ENCODE results near the gene PAK6.

DNA sequence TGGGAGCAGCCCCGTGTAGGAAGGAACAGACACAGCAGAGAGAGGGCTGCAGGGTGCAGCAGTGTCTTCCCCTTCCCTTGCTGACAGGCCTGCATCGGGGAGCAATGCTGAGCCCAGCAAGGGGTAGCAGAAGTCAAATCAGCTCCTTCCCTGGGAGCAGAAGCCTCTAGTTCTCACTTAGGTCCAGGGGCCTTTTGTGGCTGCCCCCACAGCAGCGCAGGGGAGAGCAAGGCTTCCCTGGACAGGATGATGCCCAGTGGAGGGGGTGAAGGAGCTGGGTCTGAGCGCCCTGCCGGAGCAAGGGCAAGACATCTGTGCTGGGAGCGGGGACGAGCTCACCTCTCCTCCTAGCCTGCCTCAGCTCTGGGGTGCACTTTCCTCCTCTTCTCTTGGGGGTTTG is 68.0 kb downstream of the PAK6 start:
- TF ChIP-seq, protein P1, sequence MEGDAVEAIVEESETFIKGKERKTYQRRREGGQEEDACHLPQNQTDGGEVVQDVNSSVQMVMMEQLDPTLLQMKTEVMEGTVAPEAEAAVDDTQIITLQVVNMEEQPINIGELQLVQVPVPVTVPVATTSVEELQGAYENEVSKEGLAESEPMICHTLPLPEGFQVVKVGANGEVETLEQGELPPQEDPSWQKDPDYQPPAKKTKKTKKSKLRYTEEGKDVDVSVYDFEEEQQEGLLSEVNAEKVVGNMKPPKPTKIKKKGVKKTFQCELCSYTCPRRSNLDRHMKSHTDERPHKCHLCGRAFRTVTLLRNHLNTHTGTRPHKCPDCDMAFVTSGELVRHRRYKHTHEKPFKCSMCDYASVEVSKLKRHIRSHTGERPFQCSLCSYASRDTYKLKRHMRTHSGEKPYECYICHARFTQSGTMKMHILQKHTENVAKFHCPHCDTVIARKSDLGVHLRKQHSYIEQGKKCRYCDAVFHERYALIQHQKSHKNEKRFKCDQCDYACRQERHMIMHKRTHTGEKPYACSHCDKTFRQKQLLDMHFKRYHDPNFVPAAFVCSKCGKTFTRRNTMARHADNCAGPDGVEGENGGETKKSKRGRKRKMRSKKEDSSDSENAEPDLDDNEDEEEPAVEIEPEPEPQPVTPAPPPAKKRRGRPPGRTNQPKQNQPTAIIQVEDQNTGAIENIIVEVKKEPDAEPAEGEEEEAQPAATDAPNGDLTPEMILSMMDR (IDR thresholded peaks at IDR 0.05), result no peak
- TF ChIP-seq POLR2A (IDR thresholded peaks at IDR 0.05), result no peak
